Measurements from ENCODE around the gene HIBADH.

DNA sequence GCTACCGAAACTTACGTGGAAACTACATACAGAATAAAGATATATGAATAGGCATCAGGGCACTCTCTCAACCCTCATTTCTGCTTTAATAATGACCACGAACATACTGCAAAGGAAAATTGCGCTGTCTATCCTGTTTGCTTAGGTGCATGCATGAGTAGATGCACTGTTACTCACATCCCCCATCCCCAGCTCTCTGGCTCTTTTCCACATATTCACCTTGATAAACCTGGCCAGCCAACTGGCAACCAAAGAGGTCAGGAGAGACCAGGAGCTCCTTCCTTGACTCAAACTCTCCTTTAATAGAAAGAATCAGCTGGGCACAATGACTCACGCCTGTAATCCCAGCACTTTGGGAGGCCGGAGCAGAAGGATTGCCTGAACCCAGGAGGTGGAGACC is 29.6 kb downstream of the HIBADH start:
- TF ChIP-seq POLR2A (IDR thresholded peaks at IDR 0.05) = no peak
- TF ChIP-seq CTCF (IDR thresholded peaks at IDR 0.05 in 8 of 11, conservative IDR thresholded peaks at IDR 0.05 in 3 of 11) = no peak
